HG02852 (cell line): ENCODE data around the gene ENTREP3.
"Not testable (repeated sequence)": the region's sequence is repeated elsewhere in the genome, so short reads cannot be mapped to it uniquely, and the experiment has no call there.

Source experiments
- ATAC-seq: cut with Tn5 transposase; IDR thresholded peaks from one replicate; pipeline ENCODE4 v1.9.1; 2021; ENCODE audit warnings: mild to moderate bottlenecking, moderate library complexity; ENCODE audit not compliant: unreplicated experiment

Gene ENTREP3

GRCh38 chr1:155227261-155228095, 27.8 kb downstream of the ENTREP3 start:
- ATAC-seq = peak; percentile 91

- ATAC-seq = no peak
Measured at GRCh38 chr1:155226910-155227260, 28.4 kb downstream of the ENTREP3 start.

GRCh38 chr1:155226188-155226909, 28.9 kb downstream of the ENTREP3 start:
- no peak for ATAC-seq

- not testable (repeated sequence) for ATAC-seq
Measured at GRCh38 chr1:155225404-155225759, 29.9 kb downstream of the ENTREP3 start.

GRCh38 chr1:155223047-155223446, 32.2 kb downstream of the ENTREP3 start:
- no peak for ATAC-seq

DNA sequence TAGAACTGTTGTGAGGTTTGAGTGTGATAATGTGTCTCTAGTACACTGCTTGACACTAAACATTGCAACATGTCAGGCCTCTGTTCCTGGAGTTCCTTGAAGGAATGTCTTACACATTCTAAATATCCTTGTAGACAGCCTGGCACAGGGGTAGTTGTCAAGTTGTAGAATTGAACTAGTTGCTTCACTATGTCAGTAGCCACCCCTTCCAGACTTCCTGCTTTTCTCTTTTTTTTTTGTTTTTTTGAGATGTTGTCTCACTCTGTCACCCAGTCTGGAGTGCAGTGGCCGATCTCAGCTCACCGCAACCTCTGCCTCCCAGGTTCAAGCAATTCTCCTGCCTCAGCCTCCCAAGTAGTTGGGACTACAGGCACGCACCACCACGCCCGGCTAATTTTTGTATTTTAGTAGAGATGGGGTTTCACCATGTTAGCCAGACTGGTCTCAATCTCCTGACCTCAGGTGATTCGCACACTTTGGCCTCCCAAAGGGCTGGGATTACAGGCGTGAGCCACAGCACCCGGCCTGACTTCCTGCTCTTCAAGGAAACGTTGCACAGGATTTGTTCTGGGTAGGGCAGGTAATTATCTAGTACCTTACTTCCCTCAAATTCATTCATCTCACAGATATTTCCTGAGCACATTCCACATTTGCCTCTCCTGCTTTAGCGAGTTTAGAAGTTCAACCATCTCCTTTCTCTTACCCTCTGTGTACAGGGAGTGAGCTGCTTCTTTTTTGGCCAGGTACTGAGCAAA, 34.9 kb downstream of the ENTREP3 start:
- not testable (repeated sequence) for ATAC-seq

DNA sequence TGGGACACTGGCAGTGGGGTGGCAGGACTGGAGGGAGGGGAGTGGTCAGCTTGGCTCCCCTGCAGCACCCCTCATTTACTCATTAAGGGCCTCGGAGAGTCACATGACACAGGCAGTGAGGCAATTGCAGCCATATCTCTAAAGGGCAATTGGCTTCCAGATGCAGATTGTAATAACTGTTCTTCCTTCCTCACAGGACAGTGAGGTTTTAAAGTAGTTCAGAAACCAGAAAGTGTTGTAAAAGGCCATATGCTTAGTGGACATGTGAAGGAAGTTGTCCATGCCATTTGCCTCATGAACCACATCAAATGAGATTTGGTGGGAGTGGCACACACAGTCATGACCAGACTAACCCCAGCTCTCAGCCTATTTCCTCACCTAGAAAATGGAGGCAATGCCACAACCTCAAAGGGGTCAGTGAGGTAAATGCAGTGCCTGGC, 35.7 kb downstream of the ENTREP3 start:
- ATAC-seq = no peak

GRCh38 chr1:155218854-155219591, 36.3 kb downstream of the ENTREP3 start:
- no peak for ATAC-seq

DNA sequence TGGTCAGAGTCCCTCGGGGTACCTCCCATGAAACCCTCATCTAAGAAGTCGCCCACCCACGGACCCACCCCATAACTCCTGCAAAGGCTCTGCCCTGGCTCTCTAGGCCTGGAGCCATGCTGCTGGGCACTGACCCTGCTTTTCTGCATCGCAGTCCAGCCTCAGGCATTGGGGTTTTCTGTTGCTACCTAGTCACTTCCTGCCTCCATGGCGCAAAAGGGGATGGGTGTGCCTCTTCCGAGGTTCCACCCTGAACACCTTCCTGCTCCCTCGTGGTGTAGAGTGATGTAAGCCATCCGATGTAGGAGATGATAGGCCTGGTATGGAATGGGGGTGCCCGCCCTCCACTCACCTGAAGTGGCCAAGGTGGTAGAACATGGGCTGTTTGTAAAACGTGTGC, 40.6 kb downstream of the ENTREP3 start:
- not testable (repeated sequence) for ATAC-seq

GRCh38 chr1:155212051-155212440, 43.2 kb downstream of the ENTREP3 start:
- not testable (repeated sequence) for ATAC-seq

DNA sequence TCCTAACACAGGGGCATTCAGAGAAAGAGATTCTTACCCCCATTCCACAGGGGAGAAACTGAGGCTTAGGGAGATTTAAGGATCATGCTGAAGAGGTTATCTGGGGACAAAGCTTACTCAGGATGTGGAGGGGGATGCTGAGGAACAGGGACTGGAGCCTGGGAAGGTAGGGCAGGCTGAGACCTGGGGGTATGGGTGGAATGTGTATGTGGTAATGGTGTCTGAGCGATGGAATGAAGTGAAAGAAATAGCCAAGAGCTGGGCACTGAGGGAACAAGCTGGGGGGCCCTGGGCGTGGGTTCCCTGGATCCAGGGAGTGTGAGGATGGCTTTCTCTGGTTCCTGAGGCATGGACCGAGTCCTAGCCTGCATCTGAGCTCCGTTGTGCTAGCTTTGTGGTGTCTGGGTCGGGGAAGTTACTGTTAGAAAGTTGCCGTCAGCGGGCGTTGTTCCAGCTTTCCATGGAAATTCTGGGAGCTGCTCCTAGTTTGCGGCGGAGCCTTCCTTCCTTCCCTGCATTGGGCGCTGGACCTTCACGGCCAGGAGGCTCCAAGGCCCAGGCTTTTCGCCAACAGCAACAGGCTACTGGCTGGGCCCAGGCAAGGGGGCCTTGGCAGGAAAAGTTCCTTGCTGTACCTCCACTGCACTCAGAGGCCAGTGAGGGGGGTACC, 43.8 kb downstream of the ENTREP3 start:
- not testable (repeated sequence) for ATAC-seq

DNA sequence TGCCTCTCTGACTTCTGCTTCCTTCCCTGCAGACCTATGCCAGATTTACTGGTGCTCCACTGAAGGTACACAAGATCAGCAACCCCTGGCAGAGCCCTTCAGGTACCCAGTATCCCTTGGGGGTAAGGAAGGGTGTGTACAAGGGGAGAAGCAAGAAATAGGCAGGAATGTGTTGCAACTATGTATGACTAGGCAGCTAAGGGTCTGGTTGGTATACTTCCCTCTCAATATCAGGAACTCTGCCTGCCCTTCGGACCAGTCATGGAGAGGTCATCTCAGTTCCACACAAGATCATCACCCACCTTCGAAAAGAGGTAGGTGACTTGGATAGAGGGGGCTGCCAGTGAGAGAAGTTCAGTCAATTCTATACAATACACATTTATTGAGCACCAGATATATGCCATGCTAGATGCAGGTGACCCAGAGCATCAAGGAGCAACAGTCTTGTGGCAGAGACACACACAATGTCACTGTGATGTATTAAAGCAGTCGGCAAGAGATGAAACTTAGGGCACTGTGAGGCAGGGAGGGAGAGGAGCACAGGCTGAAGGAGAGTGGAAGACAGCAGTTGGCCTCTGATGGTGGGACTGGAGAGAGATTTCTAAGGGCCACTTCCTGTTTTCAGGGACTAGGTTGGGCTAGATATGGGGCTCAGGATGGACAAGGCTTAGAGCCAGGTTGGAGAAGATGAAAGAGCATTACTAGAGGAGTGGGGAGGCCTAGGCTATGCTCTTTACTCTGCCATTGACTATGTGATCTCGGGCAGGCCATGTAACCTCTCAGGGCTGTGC, 44.8 kb downstream of the ENTREP3 start:
- ATAC-seq = no peak

- no peak for ATAC-seq
Measured at GRCh38 chr1:155209312-155209721, 46.0 kb downstream of the ENTREP3 start.

DNA sequence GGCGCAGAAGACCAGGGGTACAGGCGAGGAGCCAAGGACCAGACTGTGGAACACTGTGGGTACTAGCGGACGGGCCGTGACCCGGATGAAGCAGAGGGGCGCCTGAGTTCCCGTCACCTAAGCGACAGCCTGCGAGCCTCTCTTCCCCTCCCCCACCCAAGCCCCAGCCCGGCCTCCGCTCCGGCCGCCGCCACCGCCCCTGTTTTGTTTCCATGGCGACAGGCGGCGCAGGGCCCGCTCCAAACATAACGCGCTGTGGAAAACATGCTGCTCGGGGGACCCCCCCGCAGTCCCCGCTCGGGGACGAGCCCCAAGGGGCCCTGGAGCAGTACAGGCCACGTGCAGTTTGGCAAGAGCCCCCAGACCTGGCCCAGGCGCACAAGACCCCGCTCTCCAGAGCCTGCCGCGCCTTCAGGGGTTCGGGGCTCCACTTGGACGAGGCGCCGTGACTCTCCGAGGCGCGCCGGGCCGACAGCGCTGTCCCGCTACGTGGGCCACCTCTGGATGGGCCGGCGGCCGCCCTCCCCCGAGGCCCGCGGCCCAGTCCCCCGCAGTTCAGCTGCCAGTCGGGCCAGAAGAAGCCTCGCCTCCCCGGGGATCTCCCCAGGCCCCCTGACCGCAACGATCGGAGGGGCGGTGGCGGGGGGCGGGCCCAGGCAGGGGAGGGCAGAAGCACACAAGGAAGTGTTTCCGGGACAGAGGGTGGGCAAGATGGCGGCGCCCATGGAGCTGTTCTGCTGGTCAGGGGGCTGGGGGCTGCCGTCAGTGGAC, 46.6 kb downstream of the ENTREP3 start, which contains the start of gene MTX1:
Gene MTX1, plus strand, starts transcription at position 155 of the 771 bp plus-strand sequence. Its CDS starts 110 bp downstream, at position 265.
- peak; percentile 80 for ATAC-seq

DNA sequence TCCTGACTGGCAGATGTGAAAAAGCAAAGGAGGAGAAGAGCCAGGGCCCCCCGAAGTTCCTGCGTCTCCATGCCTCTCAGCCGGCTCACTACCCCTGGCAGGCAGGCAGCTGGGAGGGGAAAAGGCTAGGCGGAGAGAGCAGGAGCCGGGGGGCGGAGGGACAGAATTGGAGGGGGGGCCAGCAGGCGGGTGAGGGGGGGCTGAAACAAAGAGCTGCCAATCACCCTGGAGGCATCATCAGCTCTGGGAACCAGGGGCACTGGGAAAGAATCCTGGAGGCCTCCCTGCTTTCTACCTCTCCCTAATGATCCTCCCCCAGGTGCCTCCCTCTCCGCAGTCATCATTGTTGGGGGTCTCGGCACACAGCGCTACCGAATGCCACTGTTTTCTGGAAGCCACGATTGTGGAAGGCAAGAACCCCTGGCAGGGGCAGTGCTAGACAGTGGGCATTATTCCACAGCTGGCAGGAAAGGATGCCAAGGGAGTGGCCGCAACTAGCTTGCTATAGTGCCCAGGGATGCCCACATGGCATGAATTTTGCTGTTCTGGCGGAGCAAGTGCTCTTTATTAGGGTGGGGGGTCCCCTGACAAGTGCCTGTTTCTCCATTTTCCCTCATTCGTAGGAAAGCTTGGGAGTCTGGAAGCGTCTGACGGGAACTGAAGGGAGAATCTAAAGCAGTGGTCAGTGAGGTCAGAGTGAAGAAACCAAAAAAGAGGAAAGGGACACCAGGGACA, 47.3 kb downstream of the ENTREP3 start, which contains the start of gene THBS3:
Gene THBS3, minus strand, starts transcription at position 92 of the 735 bp plus-strand sequence. Its CDS starts 21 bp downstream, at position 71.
- ATAC-seq = no peak

DNA sequence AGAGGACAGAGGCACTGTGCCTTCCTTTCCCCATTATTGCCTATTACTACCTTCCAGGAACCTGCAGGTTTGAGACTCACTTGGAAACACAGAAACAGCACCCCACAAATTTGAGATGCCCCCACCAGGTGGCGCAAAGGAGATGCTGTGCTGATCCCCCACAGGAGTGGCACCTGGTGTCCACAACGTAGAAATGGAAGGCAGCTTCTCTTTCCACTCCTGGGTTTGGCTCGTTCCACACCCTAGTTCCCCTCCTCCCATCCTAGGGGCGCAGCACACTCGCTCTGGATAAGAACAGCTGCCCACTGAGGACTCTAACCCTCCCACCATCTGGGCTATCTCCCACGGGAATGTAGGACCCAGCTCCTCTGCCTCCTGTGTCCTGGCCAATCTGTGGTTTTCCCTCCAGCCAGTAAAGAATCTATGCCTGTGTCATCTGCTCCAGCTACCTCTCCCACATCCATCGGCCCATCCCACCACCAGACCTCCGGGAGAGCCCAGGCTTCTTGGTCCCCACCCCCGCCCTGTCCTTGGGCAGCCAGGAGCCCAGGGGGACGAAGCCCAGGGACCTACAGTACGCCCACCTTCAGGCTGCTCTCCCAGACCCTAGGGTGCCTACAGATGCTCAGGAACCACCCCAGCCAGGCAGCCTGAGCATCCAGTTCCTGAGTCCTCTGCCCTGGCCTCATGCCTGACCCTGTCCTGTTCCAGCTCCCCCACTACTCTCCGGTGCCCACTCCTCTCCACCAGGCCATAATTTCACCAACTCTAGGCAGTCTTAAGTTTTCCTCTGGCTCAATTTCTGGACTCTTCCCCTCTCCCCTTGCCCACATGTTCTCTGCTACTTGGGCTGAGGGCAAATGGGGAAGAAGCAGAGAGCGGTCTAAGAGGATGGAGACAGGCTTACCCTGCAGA, 48.1 kb downstream of the ENTREP3 start:
- no peak for ATAC-seq
